Measurements from ENCODE around the gene APOC3. TPM values are rescaled to one million over a fixed set of nuclear protein-coding genes. Genes with fewer than 3 reads are reported as not detected.

Gene APOC3
- total and polyA plus RNA-seq, 2 of the 4 experiments (the other 2 are of a cell fraction), result not detected

- in situ Hi-C loops (cut with MboI; ENCODE audit: low sequenced_read_pairs) (no loop called here), dilution Hi-C loops (cut with HindIII; ENCODE audit: low sequenced_read_pairs, unreplicated experiment) (no loop called here), intact Hi-C loops (cut with micrococcal nuclease) (no loop called here)
- DNase-seq (peak; percentile 83), ATAC-seq (ENCODE audit: low read depth) (peak; percentile 56)
- Histone ChIP-seq H2BK15ac (ENCODE audit: low read depth, low read length) (no peak overlapping the region), H4K20me1 (ENCODE audit: insufficient read depth, low read length) (no peaks in the 10 kb centered on the region; the same call in 1 of the 2 replicates), H3K14ac (replicated peaks; ENCODE audit: low read depth, low read length) (no peak overlapping the region), H3K4me2 (ENCODE audit: low read depth, low read length) (no peak overlapping the region), H2BK5ac (ENCODE audit: low read depth, low read length, poor library complexity, severe bottlenecking) (peak overlapping the region; percentile 27), H3K23ac (ENCODE audit: low read depth, low read length) (no peak overlapping the region), H3K36me3 (ENCODE audit: control insufficient read depth, insufficient read depth, low read length) (peaks cover 38% of the 10 kb centered on the region), H2AK5ac (ENCODE audit: low read depth, low read length) (no peak overlapping the region), H3K56ac (ENCODE audit: extremely low read depth, insufficient read depth, low read length) (no peak overlapping the region), H3K9me1 (ENCODE audit: insufficient read depth, low read length) (peaks cover 19% of the 10 kb centered on the region), H3K27me3 (ENCODE audit: control insufficient read depth, insufficient read depth, low read length) (no peaks in the 10 kb centered on the region), H2AFZ (replicated peaks; ENCODE audit: low read length, poor library complexity) (no peak overlapping the region), H3K79me1 (ENCODE audit: low read depth in 1 of 2, low read length in 2 of 2) (0 out of 4 replicates have a peak, but pooled peaks cover 0 to 2% of the 10 kb centered on the region in 2 experiments), H2BK20ac (ENCODE audit: low read depth, low read length) (no peak overlapping the region), H3K9ac (ENCODE audit: low read depth, low read length) (no peak overlapping the region), H4K5ac (ENCODE audit: low read depth, low read length) (no peak overlapping the region), H2AK9ac (replicated peaks; ENCODE audit: low read depth, low read length, poor library complexity) (no peak overlapping the region), H3K4ac (ENCODE audit: low read depth, low read length) (no peak overlapping the region), H3K9me3 (ENCODE audit: control insufficient read depth, insufficient read depth, low read length) (no peaks in the 10 kb centered on the region), H2BK120ac (ENCODE audit: low read depth, low read length) (no peak overlapping the region), H3K4me3 (ENCODE audit: insufficient read depth, low read depth, low read length) (no peak overlapping the region), H4K8ac (ENCODE audit: low read depth in 2 of 2, low read length in 2 of 2) (no peak overlapping the region), H3K4me1 (ENCODE audit: control insufficient read depth, insufficient read depth, low read length) (peaks cover 19% of the 10 kb centered on the region), H3K27ac (ENCODE audit: insufficient read depth, low read length) (no peak overlapping the region; the same call in 1 of the 2 replicates), H4K91ac (ENCODE audit: insufficient read depth, low read depth, low read length) (no peak overlapping the region), H3K18ac (ENCODE audit: low read depth, low read length) (no peak overlapping the region)
- no peak for TF ChIP-seq RFX5 (IDR thresholded peaks at IDR 0.05; ENCODE audit: low read depth, low read length)
- no peak for TF ChIP-seq CHD1 (IDR thresholded peaks at IDR 0.05; ENCODE audit: low read depth, low read length)
- no peak for TF ChIP-seq MAFK (IDR thresholded peaks at IDR 0.05; ENCODE audit: low read depth, low read length)
- no peak for TF ChIP-seq RCOR1 (IDR thresholded peaks at IDR 0.05; ENCODE audit: insufficient replicate concordance, low read length)
- TF ChIP-seq NFE2L2 (IDR thresholded peaks at IDR 0.05; ENCODE audit: low read depth, low read length), result no peak
- TF ChIP-seq BHLHE40 (IDR thresholded peaks at IDR 0.05; ENCODE audit: low read depth, low read length), result 0 out of 2 replicates have a peak, but pooled peaks have one; percentile 15
- no peak for TF ChIP-seq POLR2A (IDR thresholded peaks at IDR 0.05; ENCODE audit: low read depth, low read length)
- TF ChIP-seq SMC3 (IDR thresholded peaks at IDR 0.05; ENCODE audit: low read depth, low read length), result no peak
- TF ChIP-seq RAD21 (IDR thresholded peaks at IDR 0.05; ENCODE audit: low read length), result no peak
- no peak for TF ChIP-seq MXI1 (IDR thresholded peaks at IDR 0.05; ENCODE audit: borderline replicate concordance, low read depth, low read length)
- no peak for TF ChIP-seq USF2 (IDR thresholded peaks at IDR 0.05; ENCODE audit: low read depth, low read length)
- TF ChIP-seq MAZ (IDR thresholded peaks at IDR 0.05; ENCODE audit: borderline replicate concordance, low read depth, low read length), result no peak
- peak; percentile 61; the same call in 1 of the 2 replicates for TF ChIP-seq FOS (IDR thresholded peaks at IDR 0.05; ENCODE audit: low read depth, low read length)
- TF ChIP-seq ELK1 (IDR thresholded peaks at IDR 0.05; ENCODE audit: borderline replicate concordance, low read depth, low read length), result no peak
- WGBS, 2 experiments (ENCODE audit: extremely low coverage in 2 of 2, insufficient read length in 1 of 2), result no CpG with 5 or more reads among the region's 1 CpG
- BruUV-seq (replicated peaks), result no TSS peak
- CTCF ChIA-PET, result interaction anchor here (0.6 to 1.9 kb wide), 3 partner anchors 18 to 43 kb away, joined by 3 to 5 read pairs (median 3); no protein-coding TSS in a partner anchor
- POLR2A ChIA-PET (ENCODE audit: unreplicated experiment), result no interaction called here
Measured at GRCh38 chr11:116861539-116861938, 31.8 kb downstream of the APOC3 start.
